ENCODE data around the gene SORCS3. TPM values are rescaled to one million over a fixed set of nuclear protein-coding genes. Genes with fewer than 3 reads are reported as not detected.

SORCS3 gene
- total and polyA plus RNA-seq, 4 donors: 0.14 TPM; not detected in 3

GRCh38 chr10:105187243-105187642 is 546.2 kb downstream of the SORCS3 start:
- H3K27me3 ChIP-seq (ENCODE audit: control insufficient read depth in 3 of 3, insufficient read depth in 3 of 3, low read length in 2 of 3): no peaks in the 10 kb centered on the region
- DNase-seq: no peak
- no peak overlapping the region for H3K9ac ChIP-seq (ENCODE audit: insufficient read depth in 1 of 2, low read length in 2 of 2)
- 88 to 90% methylated on average over 3 of the region's 3 CpGs for WGBS, 2 donors
- no peak overlapping the region for H3K27ac ChIP-seq (ENCODE audit: low read depth in 1 of 2, low read length in 1 of 2)
- no peak for ATAC-seq (ENCODE audit: insufficient read depth, low FRiP score)
- no peaks in the 10 kb centered on the region for H3K4me1 ChIP-seq (ENCODE audit: control insufficient read depth in 5 of 5, insufficient read depth in 5 of 5, low read length in 5 of 5)
- no peak for TF ChIP-seq CTCF (IDR thresholded peaks at IDR 0.05; ENCODE audit: control extremely low read depth, extremely low read depth)
- H3K4me3 ChIP-seq: no peak overlapping the region
- H3K36me3 ChIP-seq (ENCODE audit: control insufficient read depth in 4 of 4, insufficient read depth in 4 of 4, low read length in 4 of 4): no peaks in the 10 kb centered on the region
- H3K9me3 ChIP-seq (ENCODE audit: control insufficient read depth in 4 of 4, insufficient read depth in 3 of 4, low read length in 3 of 4): no peaks in the 10 kb centered on the region

DNA sequence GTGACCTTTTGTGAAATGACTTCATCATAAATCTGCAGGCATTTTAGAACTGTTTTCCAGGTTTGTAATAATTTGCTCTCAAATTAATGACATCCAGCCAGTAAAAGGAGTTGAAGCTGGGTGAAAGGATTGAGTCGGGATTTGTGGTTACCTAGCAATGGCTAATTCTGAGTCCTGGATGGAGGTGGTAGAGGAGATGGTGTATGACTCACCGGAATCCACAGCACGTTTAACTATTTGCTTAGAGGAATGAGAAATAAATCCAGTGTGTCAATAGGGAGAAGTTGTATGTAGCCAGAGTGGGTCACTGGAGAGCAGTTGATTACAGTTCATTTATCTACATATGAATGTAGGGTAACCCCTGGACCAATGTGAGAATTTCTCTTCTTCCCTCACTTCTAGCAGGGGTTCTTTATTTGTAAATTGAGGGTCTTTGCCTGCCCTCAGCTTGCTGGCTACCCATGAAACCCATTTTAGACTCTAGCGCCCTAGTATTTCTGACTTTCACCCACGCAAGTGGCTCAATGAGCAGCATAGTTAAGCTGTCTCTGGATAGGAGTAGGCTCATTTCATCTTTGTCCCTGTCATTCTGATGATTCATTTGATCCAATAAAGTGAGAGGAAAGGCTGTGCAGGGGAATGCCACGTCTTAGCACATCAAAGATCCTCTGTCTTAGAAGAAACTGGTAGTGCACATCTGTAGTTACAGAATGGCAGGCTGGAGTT is 547.8 kb downstream of the SORCS3 start:
- DNase-seq (no peak), ATAC-seq (ENCODE audit: insufficient read depth, low FRiP score) (no peak)
- Histone ChIP-seq H3K27ac (ENCODE audit: low read depth in 1 of 2, low read length in 1 of 2) (no peak overlapping the region), H3K27me3 (ENCODE audit: control insufficient read depth in 3 of 3, insufficient read depth in 3 of 3, low read length in 2 of 3) (no peaks in the 10 kb centered on the region), H3K4me3 (no peak overlapping the region), H3K36me3 (ENCODE audit: control insufficient read depth in 4 of 4, insufficient read depth in 4 of 4, low read length in 4 of 4) (no peaks in the 10 kb centered on the region), H3K9ac (ENCODE audit: insufficient read depth in 1 of 2, low read length in 2 of 2) (no peak overlapping the region), H3K4me1 (ENCODE audit: control insufficient read depth in 5 of 5, insufficient read depth in 5 of 5, low read length in 5 of 5) (no peaks in the 10 kb centered on the region), H3K9me3 (ENCODE audit: control insufficient read depth in 4 of 4, insufficient read depth in 3 of 4, low read length in 3 of 4) (no peaks in the 10 kb centered on the region)
- no peak for TF ChIP-seq CTCF (IDR thresholded peaks at IDR 0.05; ENCODE audit: control extremely low read depth, extremely low read depth)
- 74 to 79% methylated on average over 6 of the region's 6 CpGs for WGBS, 2 donors

DNA sequence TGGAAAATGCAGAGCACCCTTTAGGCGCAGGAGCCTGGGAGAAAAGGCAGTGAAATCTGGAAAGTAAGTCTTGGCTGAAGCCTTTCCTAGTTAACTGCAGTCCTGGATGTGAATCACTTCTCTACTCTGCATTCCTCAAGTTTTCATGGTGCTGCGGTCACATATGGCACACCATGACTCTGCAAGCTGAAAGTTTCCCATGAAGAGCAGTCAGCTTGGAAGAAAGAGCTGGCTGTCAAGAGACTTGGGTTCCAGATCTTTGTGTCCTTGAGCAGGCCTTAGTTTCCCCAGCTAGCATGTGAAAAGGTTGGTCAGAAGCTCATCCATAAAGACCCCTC is 548.3 kb downstream of the SORCS3 start:
- no peaks in the 10 kb centered on the region for H3K27me3 ChIP-seq (ENCODE audit: control insufficient read depth in 3 of 3, insufficient read depth in 3 of 3, low read length in 2 of 3)
- no peak for DNase-seq
- 91 to 98% methylated on average over 2 of the region's 2 CpGs for WGBS, 2 donors

More for the DNA sequence above, 548.3 kb downstream of the SORCS3 start:
- no peak for TF ChIP-seq CTCF (IDR thresholded peaks at IDR 0.05; ENCODE audit: control extremely low read depth, extremely low read depth)
- ATAC-seq (ENCODE audit: insufficient read depth, low FRiP score): no peak
- no peak overlapping the region for H3K4me3 ChIP-seq
- H3K9ac ChIP-seq (ENCODE audit: insufficient read depth in 1 of 2, low read length in 2 of 2): no peak overlapping the region
- no peaks in the 10 kb centered on the region for H3K36me3 ChIP-seq (ENCODE audit: control insufficient read depth in 4 of 4, insufficient read depth in 4 of 4, low read length in 4 of 4)
- no peaks in the 10 kb centered on the region for H3K9me3 ChIP-seq (ENCODE audit: control insufficient read depth in 4 of 4, insufficient read depth in 3 of 4, low read length in 3 of 4)
- H3K4me1 ChIP-seq (ENCODE audit: control insufficient read depth in 5 of 5, insufficient read depth in 5 of 5, low read length in 5 of 5): no peaks in the 10 kb centered on the region
- H3K27ac ChIP-seq (ENCODE audit: low read depth in 1 of 2, low read length in 1 of 2): no peak overlapping the region

Measured in lung (tissue), 12 donors.